ENCODE results near the gene COTL1. TPM values are rescaled to one million over a fixed set of nuclear protein-coding genes. Genes with fewer than 3 reads are reported as not detected.
"Not testable (repeated sequence)": the region's sequence is repeated elsewhere in the genome, so short reads cannot be mapped to it uniquely, and the experiment has no call there.

COTL1 gene
- total RNA-seq, 1 donor from 2014 or later: 129 TPM

GRCh38 chr16:84520725-84521496 is 97.0 kb downstream of the COTL1 start:
- TF ChIP-seq CTCF (IDR thresholded peaks at IDR 0.05): no peak
- no peak overlapping the region for H3K4me3 ChIP-seq
- ATAC-seq: peak; percentile 76
- peak; percentile 72 for DNase-seq
- no peaks in the 10 kb centered on the region for H3K27me3 ChIP-seq
- no peaks in the 10 kb centered on the region for H3K36me3 ChIP-seq
- no peaks in the 10 kb centered on the region for H3K9me3 ChIP-seq
- intact Hi-C loops (cut with DNase I): no loop called here
- H3K27ac ChIP-seq: no peak overlapping the region
- H3K4me1 ChIP-seq: no peaks in the 10 kb centered on the region

GRCh38 chr16:84519855-84520254 is 98.0 kb downstream of the COTL1 start:
- no peak for ATAC-seq

GRCh38 chr16:84518804-84519341 is 99.0 kb downstream of the COTL1 start:
- Histone ChIP-seq H3K27me3 (no peaks in the 10 kb centered on the region), H3K36me3 (no peaks in the 10 kb centered on the region), H3K4me3 (no peak overlapping the region), H3K27ac (no peak overlapping the region), H3K9me3 (no peaks in the 10 kb centered on the region), H3K4me1 (no peaks in the 10 kb centered on the region)
- no peak for TF ChIP-seq CTCF (IDR thresholded peaks at IDR 0.05)
- DNase-seq: no peak
- intact Hi-C loops (cut with DNase I): loop anchor here (10.0 kb wide), 1 partner anchor 206 kb away; no protein-coding TSS in a partner anchor
- ATAC-seq: no peak

More at GRCh38 chr16:84519855-84520254, 98.0 kb downstream of the COTL1 start:
- Histone ChIP-seq H3K27me3 (no peaks in the 10 kb centered on the region), H3K27ac (no peak overlapping the region), H3K36me3 (no peaks in the 10 kb centered on the region), H3K9me3 (no peaks in the 10 kb centered on the region), H3K4me3 (no peak overlapping the region), H3K4me1 (no peaks in the 10 kb centered on the region)
- intact Hi-C loops (cut with DNase I): loop anchor here (10.0 kb wide), 1 partner anchor 205 kb away; no protein-coding TSS in a partner anchor
- no peak for TF ChIP-seq CTCF (IDR thresholded peaks at IDR 0.05)
- no peak for DNase-seq

- H3K27me3 ChIP-seq, DNase-seq: not testable (repeated sequence)
- intact Hi-C loops (cut with DNase I): loop anchor here (10.0 kb wide), 1 partner anchor 207 kb away; no protein-coding TSS in a partner anchor
These were observed 99.7 kb downstream of the COTL1 start for GRCh38 chr16:84518220-84518619.

GRCh38 chr16:84517366-84517765 is 100.5 kb downstream of the COTL1 start:
- TF ChIP-seq CTCF (IDR thresholded peaks at IDR 0.05): no peak
- H3K4me3 ChIP-seq: no peak overlapping the region
- H3K27me3 ChIP-seq: no peaks in the 10 kb centered on the region
- no peaks in the 10 kb centered on the region for H3K36me3 ChIP-seq
- no peak for ATAC-seq
- no peak overlapping the region for H3K27ac ChIP-seq
- H3K9me3 ChIP-seq: no peaks in the 10 kb centered on the region
- H3K4me1 ChIP-seq: no peaks in the 10 kb centered on the region
- no peak for DNase-seq
- intact Hi-C loops (cut with DNase I): loop anchor here (10.0 kb wide), 1 partner anchor 207 kb away; no protein-coding TSS in a partner anchor

More at GRCh38 chr16:84518220-84518619, 99.7 kb downstream of the COTL1 start:
- ATAC-seq, H3K27ac ChIP-seq, H3K4me3 ChIP-seq, H3K4me1 ChIP-seq, H3K36me3 ChIP-seq, H3K9me3 ChIP-seq: not testable (repeated sequence)

Other genes with a start within 250 kb of the COTL1 start
- 48.9 TPM for gene ATP2C2, start 249.5 kb downstream of the COTL1 start, total RNA-seq
- gene MEAK7, start 113.4 kb downstream of the COTL1 start, total RNA-seq: 10.8 TPM
- 56.3 TPM for gene KLHL36, start 30.4 kb upstream of the COTL1 start, total RNA-seq
- 59.6 TPM for gene USP10, start 81.9 kb upstream of the COTL1 start, total RNA-seq
- 61.9 TPM for gene CRISPLD2, start 201.9 kb upstream of the COTL1 start, total RNA-seq

All from upper lobe of right lung (tissue), 1 donor.